BE2C (cell line): Measurements from ENCODE around the gene PHACTR1.

Experiments used
- DNase-seq: peaks from one replicate; pipeline ENCODE4 v3.0.0-alpha.2; 2020
- H3K27me3 ChIP-seq: fragments of 250-450 bp; sonication (Bioruptor Pico); 2 replicates; pipeline ENCODE4 v1.5.1; 2020; ENCODE audit warnings: mild to moderate bottlenecking
- H3K36me3 ChIP-seq: fragments of 250-450 bp; sonication (Bioruptor Pico); 2 replicates; pipeline ENCODE4 v1.5.1; 2020; ENCODE audit warnings: mild to moderate bottlenecking
- H3K4me1 ChIP-seq: fragments of 250-450 bp; sonication (Bioruptor Pico); 2 replicates; pipeline ENCODE4 v1.5.1; 2020
- H3K4me3 ChIP-seq: 2 replicates; pipeline ENCODE4 v1.5.1; 2011; ENCODE audit warnings: low read depth, low read length
- H3K9me3 ChIP-seq: fragments of 250-450 bp; sonication (Bioruptor Pico); 2 replicates; pipeline ENCODE4 v1.5.1; 2020
- CTCF ChIP-seq: IDR thresholded peaks from 2 replicates; pipeline ENCODE4 v1.5.1; 2012; ENCODE audit warnings: mild to moderate bottlenecking, low read depth, low read length

The PHACTR1 gene

GRCh38 chr6:12782136-12782535 lies 65.6 kb downstream of the PHACTR1 start:
- DNase-seq, result no peak
- Histone ChIP-seq H3K27me3 (no peaks in the 10 kb centered on the region), H3K4me3 (no peak overlapping the region), H3K9me3 (no peaks in the 10 kb centered on the region), H3K4me1 (no peaks in the 10 kb centered on the region), H3K36me3 (no peaks in the 10 kb centered on the region)
- no peak for TF ChIP-seq CTCF

GRCh38 chr6:12785301-12785700 lies 68.7 kb downstream of the PHACTR1 start:
- Histone ChIP-seq H3K27me3 (no peaks in the 10 kb centered on the region), H3K4me3 (no peak overlapping the region), H3K4me1 (no peaks in the 10 kb centered on the region), H3K9me3 (no peaks in the 10 kb centered on the region), H3K36me3 (no peaks in the 10 kb centered on the region)
- DNase-seq, result no peak
- no peak for TF ChIP-seq CTCF

- no peak for TF ChIP-seq CTCF
- H3K36me3 ChIP-seq, result no peaks in the 10 kb centered on the region
- DNase-seq, result no peak
- H3K27me3 ChIP-seq, result no peaks in the 10 kb centered on the region
- H3K4me1 ChIP-seq, result no peaks in the 10 kb centered on the region
- H3K4me3 ChIP-seq, result no peak overlapping the region
- no peaks in the 10 kb centered on the region for H3K9me3 ChIP-seq
Observed at GRCh38 chr6:12785921-12786320, 69.4 kb downstream of the PHACTR1 start.

- Histone ChIP-seq H3K4me1 (no peaks in the 10 kb centered on the region), H3K9me3 (no peaks in the 10 kb centered on the region), H3K36me3 (no peaks in the 10 kb centered on the region), H3K4me3 (no peak overlapping the region), H3K27me3 (no peaks in the 10 kb centered on the region)
- TF ChIP-seq CTCF, result no peak
- no peak for DNase-seq
Observed at GRCh38 chr6:12791371-12791770, 74.8 kb downstream of the PHACTR1 start.

GRCh38 chr6:12798326-12798725 lies 81.8 kb downstream of the PHACTR1 start:
- no peaks in the 10 kb centered on the region for H3K9me3 ChIP-seq
- DNase-seq, result no peak

GRCh38 chr6:12800120-12800519 lies 83.6 kb downstream of the PHACTR1 start:
- Histone ChIP-seq H3K4me1 (no peaks in the 10 kb centered on the region), H3K9me3 (no peaks in the 10 kb centered on the region), H3K36me3 (no peaks in the 10 kb centered on the region), H3K27me3 (no peaks in the 10 kb centered on the region), H3K4me3 (no peak overlapping the region)
- DNase-seq, result no peak
- no peak for TF ChIP-seq CTCF

More at GRCh38 chr6:12798326-12798725, 81.8 kb downstream of the PHACTR1 start:
- Histone ChIP-seq H3K4me1 (no peaks in the 10 kb centered on the region), H3K36me3 (no peaks in the 10 kb centered on the region), H3K27me3 (no peaks in the 10 kb centered on the region), H3K4me3 (no peak overlapping the region)
- no peak for TF ChIP-seq CTCF
